H1 (cell line): ENCODE data around the gene CIT. TPM values are rescaled to one million over a fixed set of nuclear protein-coding genes. Genes with fewer than 3 reads are reported as not detected.

ENCODE experiments used
- CHD1 ChIP-seq: IDR thresholded peaks from 2 replicates; pipeline ENCODE4 v1.6.1; 2012; ENCODE audit warnings: low read depth, low read length, improper control_type of control experiment
- CHD7 ChIP-seq: fragments of 300-600 bp; sonication (generic); IDR thresholded peaks from 2 replicates; pipeline ENCODE4 v1.7.1; 2012; ENCODE audit warnings: low read length, moderate library complexity, mild to moderate bottlenecking, inconsistent platforms; ENCODE audit not compliant: insufficient replicate concordance
- E2F6 ChIP-seq: IDR thresholded peaks from 2 replicates; pipeline ENCODE4 v1.6.1; 2012; ENCODE audit warnings: inconsistent platforms
- HDAC6 ChIP-seq: IDR thresholded peaks from one replicate; pipeline ENCODE4 v1.7.1; 2012; ENCODE audit warnings: low read depth, mild to moderate bottlenecking, inconsistent platforms, low read length, moderate library complexity
- POLR2AphosphoS5 ChIP-seq: IDR thresholded peaks from 2 replicates; pipeline ENCODE4 v1.6.1; 2011; ENCODE audit warnings: low read depth, low read length
- SAP30 ChIP-seq: fragments of 300-600 bp; sonication (generic); IDR thresholded peaks from 2 replicates; pipeline ENCODE4 v1.7.1; 2012; ENCODE audit warnings: low read length, moderate library complexity, mild to moderate bottlenecking, inconsistent platforms; ENCODE audit not compliant: insufficient read depth, insufficient replicate concordance
- SIRT6 ChIP-seq: IDR thresholded peaks from one replicate; pipeline ENCODE4 v1.7.1; 2012; ENCODE audit warnings: low read length, inconsistent platforms
- SRF ChIP-seq: IDR thresholded peaks from 2 replicates; pipeline ENCODE4 v1.6.1; 2011; ENCODE audit warnings: mild to moderate bottlenecking, low read depth, low read length, moderate library complexity
- TBP ChIP-seq: IDR thresholded peaks from 2 replicates; pipeline ENCODE4 v1.6.1; 2011; ENCODE audit warnings: low read depth, low read length, improper control_type of control experiment
- polyA plus RNA-seq, 7 experiments: library from polyadenylated mRNA; depleted of rRNA in 3 of 7; stranded (reverse) in 5 of 7; unstranded in 2 of 7; fragments of >200 nt in 5 of 7; fragments of 200-250 nt in 2 of 7; gene quantifications; 1 replicate in 5 of 7; 2 replicates in 1 of 7; 4 replicates in 1 of 7; pipeline versions ENCODE4 v1.2.1 to v1.2.3, GENCODE V29; 2011 to 2013; ENCODE audit warnings: missing spikeins in 2 of 7, mixed read lengths in 2 of 7
- total RNA-seq: library from RNA; stranded (reverse); fragmentation: NEBNext Ultra II Directional; extraction: Animal tissue kit (Norgen Biotek cat#: 25700); gene quantifications from 2 replicates; pipeline ENCODE4 v1.2.1, GENCODE V29; 2021

CIT gene
- total and polyA plus RNA-seq, 2 of the 8 experiments (the other 6 are each of a cell fraction or from before 2014, with no cell fraction given) = 17.1 to 60.9 TPM

GRCh38 chr12:119804011-119804641 is 73.0 kb downstream of the CIT start (continued):
- TF ChIP-seq CHD7 (no peak), SAP30 (no peak), HDAC6 (no peak), SRF (no peak), SIRT6 (no peak), TBP (peak; percentile 58; the same call in 1 of the 2 replicates), CHD1 (no peak), POLR2AphosphoS5 (peak; percentile 40; the same call in 1 of the 2 replicates), E2F6 (no peak; the same call in 1 of the 2 replicates)
